GM18517 (cell line): ENCODE measurements around the gene OGFRL1.

ENCODE experiments used
- ATAC-seq: cut with Tn5 transposase; IDR thresholded peaks from one replicate; pipeline ENCODE4 v1.9.1; 2021; ENCODE audit warnings: mild to moderate bottlenecking, moderate library complexity; ENCODE audit not compliant: unreplicated experiment

OGFRL1 gene

GRCh38 chr6:71284785-71285184 lies 3.8 kb upstream of the OGFRL1 start:
- ATAC-seq = no peak

- no peak for ATAC-seq
Measured at GRCh38 chr6:71287038-71287437, 1.6 kb upstream of the OGFRL1 start.

- ATAC-seq = no peak
Measured at GRCh38 chr6:71287926-71288227, 734 bp upstream of the OGFRL1 start.

GRCh38 chr6:71289039-71289801 lies 609 bp downstream of the OGFRL1 start:
- ATAC-seq = peak; percentile 38

- ATAC-seq = no peak
Measured at GRCh38 chr6:71289802-71290175, 1.2 kb downstream of the OGFRL1 start.

- no peak for ATAC-seq
Measured at GRCh38 chr6:71290611-71291010, 2.0 kb downstream of the OGFRL1 start.

GRCh38 chr6:71292001-71292400 lies 3.4 kb downstream of the OGFRL1 start:
- ATAC-seq = no peak

GRCh38 chr6:71294121-71294523 lies 5.5 kb downstream of the OGFRL1 start:
- no peak for ATAC-seq

- no peak for ATAC-seq
Measured at GRCh38 chr6:71298459-71298858, 9.8 kb downstream of the OGFRL1 start.

GRCh38 chr6:71299541-71300470 lies 11.2 kb downstream of the OGFRL1 start:
- ATAC-seq = no peak

GRCh38 chr6:71300561-71301168 lies 12.1 kb downstream of the OGFRL1 start:
- ATAC-seq = no peak

- no peak for ATAC-seq
Measured at GRCh38 chr6:71301546-71301945, 12.9 kb downstream of the OGFRL1 start.

- no peak for ATAC-seq
Measured at GRCh38 chr6:71309656-71310055, 21.0 kb downstream of the OGFRL1 start.

GRCh38 chr6:71310261-71310660 lies 21.6 kb downstream of the OGFRL1 start:
- no peak for ATAC-seq

GRCh38 chr6:71312089-71312488 lies 23.5 kb downstream of the OGFRL1 start:
- ATAC-seq = no peak

- no peak for ATAC-seq
Measured at GRCh38 chr6:71317441-71317840, 28.8 kb downstream of the OGFRL1 start.

- no peak for ATAC-seq
Measured at GRCh38 chr6:71320041-71320440, 31.4 kb downstream of the OGFRL1 start.

- no peak for ATAC-seq
Measured at GRCh38 chr6:71321314-71321713, 32.7 kb downstream of the OGFRL1 start.

GRCh38 chr6:71324194-71324785 lies 35.7 kb downstream of the OGFRL1 start:
- no peak for ATAC-seq

GRCh38 chr6:71326611-71327010 lies 38.0 kb downstream of the OGFRL1 start:
- no peak for ATAC-seq

GRCh38 chr6:71330501-71330900 lies 41.9 kb downstream of the OGFRL1 start:
- no peak for ATAC-seq
